HG02840 (cell line): ENCODE results near the gene PYGO2.

ENCODE experiments used
- ATAC-seq: cut with Tn5 transposase; IDR thresholded peaks from one replicate; pipeline ENCODE4 v1.9.1; 2021; ENCODE audit warnings: mild to moderate bottlenecking, moderate library complexity, moderate number of reproducible peaks; ENCODE audit not compliant: unreplicated experiment, low FRiP score

PYGO2 gene

GRCh38 chr1:154945962-154946850 lies 15.4 kb downstream of the PYGO2 start:
- ATAC-seq = no peak

- no peak for ATAC-seq
These were observed 16.2 kb downstream of the PYGO2 start for GRCh38 chr1:154945160-154945961.

GRCh38 chr1:154944401-154945159 lies 17.0 kb downstream of the PYGO2 start:
- no peak for ATAC-seq

GRCh38 chr1:154943649-154944400 lies 17.8 kb downstream of the PYGO2 start:
- no peak for ATAC-seq

- no peak for ATAC-seq
These were observed 20.1 kb downstream of the PYGO2 start for GRCh38 chr1:154941333-154942013.

- no peak for ATAC-seq
These were observed 20.9 kb downstream of the PYGO2 start for GRCh38 chr1:154940651-154941194.

- ATAC-seq = no peak
These were observed 21.4 kb downstream of the PYGO2 start for GRCh38 chr1:154940213-154940560.

GRCh38 chr1:154938604-154939399 lies 22.8 kb downstream of the PYGO2 start:
- ATAC-seq = no peak

- ATAC-seq = no peak
These were observed 23.6 kb downstream of the PYGO2 start for GRCh38 chr1:154937988-154938386.

- peak; percentile 57 for ATAC-seq
These were observed 24.2 kb downstream of the PYGO2 start for GRCh38 chr1:154937085-154937987.

- ATAC-seq = peak; percentile 80
These were observed 25.0 kb downstream of the PYGO2 start, which contains the start of gene PMVK for GRCh38 chr1:154936555-154937084. PMVK (minus strand) TSS chr1:154936719; CDS start chr1:154936685, 34 bp downstream.

GRCh38 chr1:154935749-154936554 lies 25.6 kb downstream of the PYGO2 start:
- ATAC-seq = no peak

- ATAC-seq = no peak
These were observed 27.1 kb downstream of the PYGO2 start for GRCh38 chr1:154934358-154934948.

- no peak for ATAC-seq
These were observed 29.6 kb downstream of the PYGO2 start for GRCh38 chr1:154931940-154932487.

- no peak for ATAC-seq
These were observed 35.4 kb downstream of the PYGO2 start for GRCh38 chr1:154926201-154926600.
